NCI-H774 (cell line): ENCODE results near the gene EVC2.

Experiments
- DNase-seq: peaks from one replicate; lab custom pipeline; 2025; lab: John Stamatoyannopoulos, UW

The EVC2 gene

GRCh38 chr4:5566991-5567390, 141.4 kb downstream of the EVC2 start:
- no peak for DNase-seq

DNA sequence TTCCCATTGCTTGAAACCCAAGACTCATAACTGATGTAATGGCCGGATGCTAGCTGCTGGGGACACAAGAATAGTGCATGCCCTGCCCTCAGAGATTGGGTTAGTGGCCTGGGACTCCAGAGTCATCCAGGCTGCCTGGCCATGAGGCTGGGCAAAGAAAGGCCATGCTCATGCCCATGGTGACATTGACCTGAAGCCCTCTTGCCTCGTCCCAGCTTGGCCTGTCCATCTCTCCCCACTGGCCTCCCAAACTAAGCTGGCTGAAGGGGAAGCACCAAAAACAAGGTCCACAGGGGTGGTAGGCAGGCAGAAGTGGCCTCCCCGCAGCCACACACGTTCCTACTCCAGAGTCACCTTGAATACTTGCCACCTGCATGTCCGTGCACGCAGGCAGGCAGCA, 141.8 kb downstream of the EVC2 start:
- DNase-seq, result no peak

DNA sequence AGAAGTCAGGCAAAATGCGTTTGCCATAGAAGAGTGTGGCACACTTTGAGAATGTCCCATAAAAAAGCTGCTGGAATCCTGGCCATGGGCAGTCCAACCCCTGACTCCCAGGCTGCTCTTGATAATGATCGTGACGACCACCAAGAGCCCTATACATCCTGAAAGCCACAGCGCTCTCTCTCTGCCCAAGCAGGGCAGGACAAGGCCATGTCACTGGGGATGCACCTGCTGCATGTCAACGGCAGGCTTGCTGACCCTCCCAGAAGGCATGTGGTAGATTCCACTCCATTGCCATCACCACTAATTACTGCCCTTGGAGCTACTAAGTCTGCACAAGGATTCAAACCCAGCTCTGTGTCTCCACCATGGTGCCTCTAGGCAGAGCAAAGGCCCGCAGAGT, 144.5 kb downstream of the EVC2 start:
- no peak for DNase-seq

DNA sequence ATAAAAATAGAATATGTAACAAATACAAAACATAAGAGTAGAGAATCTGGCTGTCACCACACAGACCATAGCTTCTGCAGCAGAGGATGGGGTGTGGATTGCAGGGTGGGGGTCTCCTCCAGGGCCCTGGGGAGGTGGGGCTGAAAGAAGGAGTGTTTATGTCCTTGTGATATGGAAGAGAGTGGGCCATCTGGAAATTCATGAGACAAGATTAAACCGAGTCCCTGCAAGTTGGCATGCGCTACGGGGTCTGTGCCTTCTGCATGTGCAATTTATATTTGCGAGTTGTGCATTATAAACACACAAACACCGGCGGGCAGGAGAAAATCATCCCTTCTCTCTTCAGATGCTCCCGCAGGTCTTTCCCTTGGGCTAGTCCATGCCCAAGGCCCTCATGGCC, 145.9 kb downstream of the EVC2 start:
- no peak for DNase-seq

- no peak for DNase-seq
Measured at GRCh38 chr4:5561286-5561685, 147.1 kb downstream of the EVC2 start.

GRCh38 chr4:5558502-5558901, 149.9 kb downstream of the EVC2 start:
- DNase-seq, result no peak

- DNase-seq, result no peak
Measured at GRCh38 chr4:5554376-5554775, 154.0 kb downstream of the EVC2 start.

- no peak for DNase-seq
Measured at GRCh38 chr4:5553801-5554200, 154.6 kb downstream of the EVC2 start.

DNA sequence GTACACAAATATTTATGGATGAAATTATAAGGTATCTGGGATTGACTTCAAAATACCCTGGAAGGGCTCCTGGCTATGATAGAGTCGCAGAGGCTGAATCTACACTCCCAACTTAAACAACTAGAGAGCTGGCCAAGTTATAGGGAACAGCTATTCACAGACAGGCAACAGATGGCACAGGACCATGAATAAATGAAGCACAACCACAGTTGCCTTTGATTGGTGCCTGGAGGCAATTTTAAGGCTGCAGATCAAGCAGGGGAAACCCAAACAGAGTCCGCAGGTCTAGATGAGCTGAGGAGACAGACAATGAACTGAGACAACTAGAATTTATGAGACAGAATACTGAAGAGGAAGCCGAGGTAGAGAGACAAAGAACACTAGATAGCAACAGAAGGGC, 155.9 kb downstream of the EVC2 start:
- no peak for DNase-seq

- no peak for DNase-seq
Measured at GRCh38 chr4:5547651-5548249, 160.6 kb downstream of the EVC2 start.

DNA sequence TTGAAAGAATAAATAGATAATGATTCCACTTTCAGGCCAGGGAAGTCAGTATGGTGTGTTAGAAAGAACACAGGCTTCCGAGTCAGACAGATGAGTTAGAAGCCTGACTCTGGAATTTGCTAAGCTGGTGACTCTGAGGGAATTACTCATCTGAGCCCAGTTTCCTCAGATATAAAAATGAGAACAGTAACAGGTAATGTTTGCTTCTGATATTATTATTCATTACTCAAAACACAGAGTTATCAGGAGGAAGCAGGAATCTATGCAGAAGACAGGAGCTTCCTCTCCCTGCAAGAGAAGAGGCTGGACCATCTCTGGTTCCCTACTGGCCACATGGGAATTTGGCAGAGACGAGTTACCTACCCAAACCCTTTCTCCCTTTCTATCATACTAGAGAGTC, 163.1 kb downstream of the EVC2 start:
- no peak for DNase-seq

GRCh38 chr4:5544762-5545161, 163.6 kb downstream of the EVC2 start:
- DNase-seq, result no peak

DNA sequence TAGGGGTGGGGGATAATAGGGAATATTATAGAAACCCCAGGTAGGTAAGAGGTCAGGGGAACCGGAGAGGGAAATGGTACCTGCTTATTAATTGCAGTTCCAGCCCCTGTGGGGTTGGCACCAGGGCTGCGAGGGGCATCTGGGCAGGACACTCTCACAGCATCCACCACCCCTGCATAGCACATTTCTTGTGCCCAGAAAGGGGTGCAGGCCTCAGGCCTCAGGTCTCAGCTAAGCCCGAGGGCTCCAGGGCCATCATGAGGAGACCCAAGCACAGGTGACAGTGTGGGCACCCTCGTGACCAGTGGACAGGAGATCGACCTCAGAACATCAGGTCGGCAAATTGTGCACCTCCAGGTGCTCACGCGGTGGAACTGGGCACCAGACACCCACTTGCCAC, 164.7 kb downstream of the EVC2 start:
- no peak for DNase-seq

GRCh38 chr4:5541169-5541568, 167.2 kb downstream of the EVC2 start:
- no peak for DNase-seq

DNA sequence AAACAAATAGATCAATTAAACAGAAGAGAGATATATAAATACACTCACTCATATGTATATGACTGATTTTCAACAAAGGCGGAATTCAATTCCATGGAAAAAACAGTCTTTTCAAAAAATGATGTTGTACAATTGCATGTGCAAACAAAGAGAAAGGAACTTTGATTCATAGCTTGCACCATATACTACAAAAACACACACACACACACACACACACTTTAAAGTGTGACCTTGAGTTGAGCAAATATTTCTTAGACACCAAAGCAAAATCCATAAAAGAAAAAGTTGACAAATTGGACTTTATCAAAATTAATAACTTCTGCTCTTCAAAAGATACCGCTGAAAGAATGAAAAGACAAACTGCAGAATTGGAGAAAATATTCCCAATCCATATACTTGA, 168.8 kb downstream of the EVC2 start:
- no peak for DNase-seq

GRCh38 chr4:5532100-5532499, 176.3 kb downstream of the EVC2 start:
- no peak for DNase-seq

GRCh38 chr4:5528031-5528436, 180.3 kb downstream of the EVC2 start:
- no peak for DNase-seq

DNA sequence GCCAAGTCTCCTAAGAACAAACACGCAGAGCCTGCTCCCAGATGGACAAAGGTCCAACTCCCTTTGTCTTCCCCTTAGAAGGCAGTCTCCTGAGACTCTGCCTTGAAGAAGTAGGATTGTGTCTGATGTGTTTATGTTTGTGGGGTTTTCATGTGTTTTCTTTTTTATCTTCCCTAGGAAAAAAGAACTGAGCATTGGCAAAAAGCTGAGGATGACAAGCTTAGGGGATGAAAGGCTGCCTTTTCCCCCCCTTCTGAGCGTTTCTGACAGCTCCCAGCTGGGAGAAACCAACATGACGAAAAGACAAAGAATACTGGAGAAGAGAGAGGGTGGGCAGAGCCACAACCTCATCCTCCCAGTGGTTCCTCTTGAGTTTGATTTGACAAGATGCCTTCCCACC, 181.1 kb downstream of the EVC2 start:
- DNase-seq, result no peak

DNA sequence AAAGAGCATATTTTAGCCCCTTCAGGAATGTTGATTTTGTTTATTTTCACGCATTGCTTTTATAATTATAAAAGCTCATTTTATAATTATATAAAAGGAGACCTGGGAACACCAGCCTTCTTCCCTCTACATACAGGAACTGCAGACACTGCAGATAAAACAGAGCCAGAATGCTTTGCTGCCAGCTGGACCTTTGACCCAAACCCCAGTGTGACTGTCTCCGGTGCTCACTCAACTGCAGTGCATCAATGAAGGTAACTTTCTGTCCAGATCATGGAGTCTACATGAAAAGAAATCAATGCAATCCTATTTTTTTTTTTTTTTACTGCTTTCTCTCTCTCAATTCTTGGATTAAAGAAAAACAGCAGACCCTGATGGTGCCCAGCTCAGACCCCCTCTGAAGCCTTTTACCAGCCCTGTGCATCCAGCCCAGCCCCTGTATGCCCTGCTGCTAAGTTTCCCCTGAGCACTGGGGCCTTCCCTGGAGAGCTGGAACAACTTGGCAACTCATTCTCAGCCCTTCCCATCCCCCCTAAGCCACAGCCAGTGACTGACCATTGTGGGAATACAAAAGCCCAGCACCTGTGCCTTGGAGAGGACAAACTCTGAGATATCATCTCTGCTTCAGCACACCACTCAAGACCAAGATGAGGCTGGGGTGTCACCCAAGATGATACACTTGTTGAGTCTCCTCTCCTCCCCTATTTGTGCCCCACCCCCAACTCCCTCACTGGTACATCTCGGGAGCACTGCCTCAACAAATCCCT, 182.1 kb downstream of the EVC2 start:
- no peak for DNase-seq

DNA sequence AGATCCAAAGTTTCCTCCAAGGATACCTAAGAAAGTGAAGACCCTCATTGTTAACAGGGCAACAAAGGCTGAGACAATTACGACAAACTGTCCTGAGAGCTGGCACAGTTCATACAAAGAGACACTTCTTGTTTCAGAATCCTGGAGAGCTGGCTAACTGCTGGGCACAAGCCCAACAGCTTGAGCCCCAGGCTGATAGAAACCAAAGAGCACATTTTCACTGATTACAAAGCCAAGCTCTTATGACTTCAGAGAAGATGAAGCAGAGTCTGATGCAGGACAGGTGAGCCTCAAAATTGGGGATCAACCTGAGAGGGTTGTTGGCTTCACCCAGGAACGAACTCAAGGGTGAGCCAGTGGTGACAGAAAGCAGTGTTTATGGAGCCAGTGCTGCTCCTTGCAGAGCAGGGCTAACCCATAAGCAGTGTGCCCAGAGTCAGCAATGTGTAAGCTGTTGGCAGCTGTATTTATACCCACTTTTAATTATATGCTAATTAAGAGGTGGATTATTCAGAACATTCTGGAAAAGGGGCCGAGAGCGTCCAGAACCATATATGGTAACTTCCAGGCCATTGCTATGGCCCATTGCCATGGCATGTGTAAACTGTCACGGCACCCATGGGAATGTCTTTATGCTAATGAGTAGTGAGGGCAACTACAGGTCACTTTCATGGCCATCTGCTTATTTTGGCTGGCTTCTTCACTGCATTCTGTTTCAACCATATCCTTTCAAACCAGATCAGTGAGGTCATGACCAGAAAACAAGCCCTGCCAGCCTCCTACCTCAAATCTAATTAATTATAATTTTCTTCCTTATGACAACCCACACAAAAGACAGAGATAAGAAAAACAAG, 183.7 kb downstream of the EVC2 start:
- peak; percentile 40 for DNase-seq

- no peak for DNase-seq
Measured at GRCh38 chr4:5517372-5517771, 191.0 kb downstream of the EVC2 start.

GRCh38 chr4:5515646-5516045, 192.7 kb downstream of the EVC2 start:
- no peak for DNase-seq
